GM12878 (cell line): ENCODE measurements around the gene IMP3. TPM values are rescaled to one million over a fixed set of nuclear protein-coding genes. Genes with fewer than 3 reads are reported as not detected.

ENCODE experiments used
- BRCA1 ChIP-seq: IDR thresholded peaks from 2 replicates; pipeline ENCODE4 v1.6.1; 2011; ENCODE audit warnings: low read depth, low read length, improper control_type of control experiment
- CHD1 ChIP-seq: IDR thresholded peaks from 2 replicates; pipeline ENCODE4 v1.6.1; 2012; ENCODE audit warnings: low read depth, low read length, improper control_type of control experiment
- CREB1 ChIP-seq: IDR thresholded peaks from 2 replicates; pipeline ENCODE4 v1.6.1; 2012; ENCODE audit warnings: low read depth, mild to moderate bottlenecking, inconsistent platforms
- EP300 ChIP-seq, 2 experiments: fragments of 150-350 bp in 1 of 2; IDR thresholded peaks; 2 replicates each; pipeline ENCODE4 v1.6.1; 2011 to 2012; ENCODE audit warnings: low read depth in 2 of 2, low read length in 2 of 2, borderline replicate concordance in 1 of 2, improper control_type of control experiment in 1 of 2, inconsistent platforms in 1 of 2; ENCODE audit not compliant: control insufficient read depth in 1 of 2
- ESRRA ChIP-seq: IDR thresholded peaks from 2 replicates; pipeline ENCODE4 v1.6.1; 2012; ENCODE audit warnings: mild to moderate bottlenecking, low read length, improper control_type of control experiment
- GABPA ChIP-seq: IDR thresholded peaks from 2 replicates; pipeline ENCODE4 v1.6.1; 2014; ENCODE audit warnings: antibody characterized with exemption, low read depth, mild to moderate bottlenecking, inconsistent platforms
- HDAC6 ChIP-seq: fragments of 200-600 bp; sonication (generic); IDR thresholded peaks from one replicate; pipeline ENCODE4 v1.8.0; 2017; ENCODE audit warnings: antibody characterized with exemption; ENCODE audit not compliant: unreplicated experiment
- MEF2B ChIP-seq: fragments of 450-650 bp; IDR thresholded peaks from 2 replicates; pipeline ENCODE4 v1.6.1; 2018; ENCODE audit warnings: mild to moderate bottlenecking, moderate library complexity; ENCODE audit not compliant: partially characterized antibody, poor library complexity, severe bottlenecking
- NFIC ChIP-seq: IDR thresholded peaks from 2 replicates; pipeline ENCODE4 v1.6.1; 2012; ENCODE audit warnings: low read depth, mild to moderate bottlenecking, inconsistent platforms, low read length, moderate library complexity
- PAX5 ChIP-seq: IDR thresholded peaks from 2 replicates; pipeline ENCODE4 v1.6.1; 2011; ENCODE audit warnings: low read depth, low read length, borderline replicate concordance
- PML ChIP-seq: IDR thresholded peaks from 2 replicates; pipeline ENCODE4 v1.6.1; 2012; ENCODE audit warnings: low read length, inconsistent platforms
- RAD21 ChIP-seq: IDR thresholded peaks from 2 replicates; pipeline ENCODE4 v1.6.1; 2011; ENCODE audit warnings: mild to moderate bottlenecking, low read depth, low read length, moderate library complexity; ENCODE audit not compliant: insufficient read depth
- RB1 ChIP-seq: fragments of 450-650 bp; formaldehyde crosslinking; IDR thresholded peaks from 2 replicates; pipeline ENCODE4 v1.6.1; 2017; ENCODE audit warnings: mild to moderate bottlenecking, borderline replicate concordance
- SMAD5 ChIP-seq: IDR thresholded peaks from 2 replicates; pipeline ENCODE4 v1.6.1; 2016; ENCODE audit warnings: antibody characterized with exemption, low read depth
- SP1 ChIP-seq: IDR thresholded peaks from one replicate; pipeline ENCODE4 v1.6.1; 2011; ENCODE audit warnings: low read depth, low read length
- TAF1 ChIP-seq: IDR thresholded peaks from 2 replicates; pipeline ENCODE4 v1.6.1; 2011; ENCODE audit warnings: mild to moderate bottlenecking, low read depth, low read length, borderline replicate concordance
- TARDBP ChIP-seq: IDR thresholded peaks from 2 replicates; pipeline ENCODE4 v1.6.1; 2016; ENCODE audit warnings: borderline replicate concordance
- TCF3 ChIP-seq: IDR thresholded peaks from 2 replicates; pipeline ENCODE4 v1.6.1; 2012; ENCODE audit warnings: low read depth, mild to moderate bottlenecking, low read length, borderline replicate concordance; ENCODE audit not compliant: insufficient read depth
- ZNF24 ChIP-seq: fragments of 450-650 bp; IDR thresholded peaks from 2 replicates; pipeline ENCODE4 v1.6.1; 2017; ENCODE audit warnings: antibody characterized with exemption, mild to moderate bottlenecking
- ZNF384 ChIP-seq: IDR thresholded peaks from 2 replicates; pipeline ENCODE4 v1.6.1; 2012; ENCODE audit warnings: low read depth, mild to moderate bottlenecking, low read length, improper control_type of control experiment, borderline replicate concordance
- ZZZ3 ChIP-seq: IDR thresholded peaks from 2 replicates; pipeline ENCODE4 v1.6.1; 2011; ENCODE audit warnings: low read depth; ENCODE audit not compliant: control insufficient read depth, insufficient read length
- polyA plus RNA-seq, 11 experiments: library from polyadenylated mRNA; depleted of rRNA in 4 of 11; unstranded in 6 of 11; stranded (reverse) in 5 of 11; fragments of >200 nt; fragmentation: Nextera tagmentation in 4 of 11; fragmentation: Illumina TruSeq in 1 of 11; extraction: Ambion mirVana in 4 of 11; extraction: Trizol in 1 of 11; gene quantifications; 1 replicate in 1 of 11; 2 replicates in 10 of 11; pipeline versions ENCODE4 v1.2.1 to v1.2.3, GENCODE V29; 2011 to 2016; ENCODE audit warnings: inconsistent platforms in 2 of 11, missing spikeins in 2 of 11, low read depth in 1 of 11
- total RNA-seq, 4 experiments: library from RNA; depleted of rRNA in 3 of 4; stranded (reverse); fragments of >200 nt in 3 of 4; fragmentation: Illumina TruSeq in 1 of 4; extraction: Trizol in 1 of 4; gene quantifications; 2 replicates each; pipeline versions ENCODE4 v1.2.1 to v1.2.3, GENCODE V29; 2013 to 2021
- TF ChIP-seq, protein P1 (sequence below): fragments of 450-650 bp; formaldehyde crosslinking; IDR thresholded peaks from 2 replicates; pipeline ENCODE4 v1.5.0; 2022; ENCODE audit warnings: mild to moderate bottlenecking, missing genetic modification characterization
- TF ChIP-seq, protein P2 (sequence below): fragments of 450-650 bp; IDR thresholded peaks from 2 replicates; pipeline ENCODE4 v1.6.1; 2017; ENCODE audit warnings: low read depth, mild to moderate bottlenecking, moderate library complexity
- TF ChIP-seq, protein P3 (sequence below): fragments of 150-350 bp; IDR thresholded peaks from 2 replicates; pipeline ENCODE4 v1.6.1; 2014; ENCODE audit warnings: mild to moderate bottlenecking, low read depth, low read length

Gene IMP3
- total and polyA plus RNA-seq, 10 of the 15 experiments (the other 5 are each of a cell fraction or from before 2014, with no cell fraction given), result 13.3 to 208 (median 85.2) TPM

DNA sequence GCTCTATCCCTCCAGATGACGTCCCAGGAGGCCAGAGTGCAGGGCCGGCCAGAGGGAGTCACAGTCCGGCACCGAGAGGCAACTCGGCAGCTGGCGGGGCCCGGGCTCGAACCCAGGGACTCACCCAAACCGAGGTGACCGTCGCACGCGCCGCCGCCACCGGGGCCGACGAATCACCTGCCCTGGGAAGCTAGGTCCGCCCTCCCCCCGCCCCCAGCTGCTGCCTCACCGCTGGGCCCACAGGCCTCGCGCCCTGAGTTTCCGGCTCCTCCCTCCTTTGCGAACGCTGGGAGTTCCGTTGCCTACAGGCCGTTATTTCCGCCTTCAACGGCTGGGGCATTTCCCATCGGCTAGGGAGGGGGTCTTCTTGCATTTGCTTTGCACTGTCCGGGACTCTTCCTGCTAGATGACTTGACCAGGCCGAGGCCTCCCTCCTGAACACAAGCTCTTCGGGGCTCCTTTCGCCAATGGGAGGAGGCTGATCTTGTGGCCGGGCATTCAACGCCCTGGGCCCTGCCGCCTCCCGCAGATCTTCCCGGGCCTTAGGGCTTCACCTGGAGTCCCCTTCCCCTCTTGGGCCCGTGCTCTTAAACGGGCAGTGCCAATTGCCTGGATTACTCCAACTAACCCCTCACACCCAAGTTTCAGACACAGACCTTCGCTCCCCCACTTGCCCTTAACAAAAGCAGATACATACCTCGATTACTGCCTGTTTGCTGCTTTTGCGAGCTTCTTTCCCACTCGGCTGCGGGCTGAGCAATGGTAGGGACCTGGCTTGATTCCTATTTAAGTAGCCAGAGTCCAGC lies 14.3 kb downstream of the IMP3 start, which contains the start of gene SNUPN (continued):
- TF ChIP-seq GABPA (peak; percentile 76), BRCA1 (no peak), MEF2B (no peak), SMAD5 (no peak; the same call in 1 of the 2 replicates), TARDBP (0 out of 2 replicates have a peak, but pooled peaks have one; percentile 69), CHD1 (0 out of 2 replicates have a peak, but pooled peaks have one; percentile 49), TCF3 (peak; percentile 95), CREB1 (peak; percentile 43), RB1 (peak; percentile 54; the same call in 1 of the 2 replicates), HDAC6 (no peak), ZNF384 (no peak), TAF1 (peak; percentile 16; the same call in 1 of the 2 replicates), ZZZ3 (no peak), PAX5 (no peak), ZNF24 (no peak; the same call in 1 of the 2 replicates), ESRRA (0 out of 2 replicates have a peak, but pooled peaks have one; percentile 50), SP1 (peak; percentile 81), NFIC (no peak), EP300 (IDR thresholded peaks at IDR 0.05; ENCODE audit: borderline replicate concordance in 1 of 2, control insufficient read depth in 1 of 2, low read depth in 2 of 2, low read length in 2 of 2) (0 out of 4 replicates have a peak, but pooled peaks of 1 of the 2 experiments have one; percentile 37), RAD21 (no peak), PML (peak; percentile 50)
- TF ChIP-seq, protein P1, sequence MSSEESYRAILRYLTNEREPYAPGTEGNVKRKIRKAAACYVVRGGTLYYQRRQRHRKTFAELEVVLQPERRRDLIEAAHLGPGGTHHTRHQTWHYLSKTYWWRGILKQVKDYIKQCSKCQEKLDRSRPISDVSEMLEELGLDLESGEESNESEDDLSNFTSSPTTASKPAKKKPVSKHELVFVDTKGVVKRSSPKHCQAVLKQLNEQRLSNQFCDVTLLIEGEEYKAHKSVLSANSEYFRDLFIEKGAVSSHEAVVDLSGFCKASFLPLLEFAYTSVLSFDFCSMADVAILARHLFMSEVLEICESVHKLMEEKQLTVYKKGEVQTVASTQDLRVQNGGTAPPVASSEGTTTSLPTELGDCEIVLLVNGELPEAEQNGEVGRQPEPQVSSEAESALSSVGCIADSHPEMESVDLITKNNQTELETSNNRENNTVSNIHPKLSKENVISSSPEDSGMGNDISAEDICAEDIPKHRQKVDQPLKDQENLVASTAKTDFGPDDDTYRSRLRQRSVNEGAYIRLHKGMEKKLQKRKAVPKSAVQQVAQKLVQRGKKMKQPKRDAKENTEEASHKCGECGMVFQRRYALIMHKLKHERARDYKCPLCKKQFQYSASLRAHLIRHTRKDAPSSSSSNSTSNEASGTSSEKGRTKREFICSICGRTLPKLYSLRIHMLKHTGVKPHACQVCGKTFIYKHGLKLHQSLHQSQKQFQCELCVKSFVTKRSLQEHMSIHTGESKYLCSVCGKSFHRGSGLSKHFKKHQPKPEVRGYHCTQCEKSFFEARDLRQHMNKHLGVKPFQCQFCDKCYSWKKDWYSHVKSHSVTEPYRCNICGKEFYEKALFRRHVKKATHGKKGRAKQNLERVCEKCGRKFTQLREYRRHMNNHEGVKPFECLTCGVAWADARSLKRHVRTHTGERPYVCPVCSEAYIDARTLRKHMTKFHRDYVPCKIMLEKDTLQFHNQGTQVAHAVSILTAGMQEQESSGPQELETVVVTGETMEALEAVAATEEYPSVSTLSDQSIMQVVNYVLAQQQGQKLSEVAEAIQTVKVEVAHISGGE (CRISPR knock-in tag), result no peak
- TF ChIP-seq, protein P2, sequence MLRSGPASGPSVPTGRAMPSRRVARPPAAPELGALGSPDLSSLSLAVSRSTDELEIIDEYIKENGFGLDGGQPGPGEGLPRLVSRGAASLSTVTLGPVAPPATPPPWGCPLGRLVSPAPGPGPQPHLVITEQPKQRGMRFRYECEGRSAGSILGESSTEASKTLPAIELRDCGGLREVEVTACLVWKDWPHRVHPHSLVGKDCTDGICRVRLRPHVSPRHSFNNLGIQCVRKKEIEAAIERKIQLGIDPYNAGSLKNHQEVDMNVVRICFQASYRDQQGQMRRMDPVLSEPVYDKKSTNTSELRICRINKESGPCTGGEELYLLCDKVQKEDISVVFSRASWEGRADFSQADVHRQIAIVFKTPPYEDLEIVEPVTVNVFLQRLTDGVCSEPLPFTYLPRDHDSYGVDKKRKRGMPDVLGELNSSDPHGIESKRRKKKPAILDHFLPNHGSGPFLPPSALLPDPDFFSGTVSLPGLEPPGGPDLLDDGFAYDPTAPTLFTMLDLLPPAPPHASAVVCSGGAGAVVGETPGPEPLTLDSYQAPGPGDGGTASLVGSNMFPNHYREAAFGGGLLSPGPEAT, result peak; percentile 98
- TF ChIP-seq, protein P3, sequence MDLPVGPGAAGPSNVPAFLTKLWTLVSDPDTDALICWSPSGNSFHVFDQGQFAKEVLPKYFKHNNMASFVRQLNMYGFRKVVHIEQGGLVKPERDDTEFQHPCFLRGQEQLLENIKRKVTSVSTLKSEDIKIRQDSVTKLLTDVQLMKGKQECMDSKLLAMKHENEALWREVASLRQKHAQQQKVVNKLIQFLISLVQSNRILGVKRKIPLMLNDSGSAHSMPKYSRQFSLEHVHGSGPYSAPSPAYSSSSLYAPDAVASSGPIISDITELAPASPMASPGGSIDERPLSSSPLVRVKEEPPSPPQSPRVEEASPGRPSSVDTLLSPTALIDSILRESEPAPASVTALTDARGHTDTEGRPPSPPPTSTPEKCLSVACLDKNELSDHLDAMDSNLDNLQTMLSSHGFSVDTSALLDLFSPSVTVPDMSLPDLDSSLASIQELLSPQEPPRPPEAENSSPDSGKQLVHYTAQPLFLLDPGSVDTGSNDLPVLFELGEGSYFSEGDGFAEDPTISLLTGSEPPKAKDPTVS, result no peak
